ENCODE results near the gene SATL1.

DNA sequence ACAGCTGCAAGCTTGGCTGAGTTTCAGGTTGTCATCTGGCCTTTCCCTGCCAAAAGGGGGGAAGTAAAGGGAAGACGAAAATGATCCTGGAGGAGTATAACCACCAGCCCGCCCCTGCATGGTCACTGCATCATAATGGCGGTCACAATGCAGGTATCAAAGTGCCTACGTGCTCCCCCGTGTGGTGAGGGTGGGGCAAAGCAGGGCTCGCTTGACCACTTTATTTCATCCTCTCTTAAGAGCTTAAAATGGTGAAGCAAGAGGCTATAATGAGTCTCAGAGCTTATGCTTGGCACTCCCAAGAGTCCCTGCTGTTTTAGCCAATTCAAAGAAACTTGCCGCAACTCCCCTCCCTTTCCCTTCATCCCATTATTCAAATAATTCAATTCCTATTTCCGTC is 134.3 kb downstream of the SATL1 start:
- TF ChIP-seq, protein P1, sequence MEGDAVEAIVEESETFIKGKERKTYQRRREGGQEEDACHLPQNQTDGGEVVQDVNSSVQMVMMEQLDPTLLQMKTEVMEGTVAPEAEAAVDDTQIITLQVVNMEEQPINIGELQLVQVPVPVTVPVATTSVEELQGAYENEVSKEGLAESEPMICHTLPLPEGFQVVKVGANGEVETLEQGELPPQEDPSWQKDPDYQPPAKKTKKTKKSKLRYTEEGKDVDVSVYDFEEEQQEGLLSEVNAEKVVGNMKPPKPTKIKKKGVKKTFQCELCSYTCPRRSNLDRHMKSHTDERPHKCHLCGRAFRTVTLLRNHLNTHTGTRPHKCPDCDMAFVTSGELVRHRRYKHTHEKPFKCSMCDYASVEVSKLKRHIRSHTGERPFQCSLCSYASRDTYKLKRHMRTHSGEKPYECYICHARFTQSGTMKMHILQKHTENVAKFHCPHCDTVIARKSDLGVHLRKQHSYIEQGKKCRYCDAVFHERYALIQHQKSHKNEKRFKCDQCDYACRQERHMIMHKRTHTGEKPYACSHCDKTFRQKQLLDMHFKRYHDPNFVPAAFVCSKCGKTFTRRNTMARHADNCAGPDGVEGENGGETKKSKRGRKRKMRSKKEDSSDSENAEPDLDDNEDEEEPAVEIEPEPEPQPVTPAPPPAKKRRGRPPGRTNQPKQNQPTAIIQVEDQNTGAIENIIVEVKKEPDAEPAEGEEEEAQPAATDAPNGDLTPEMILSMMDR (IDR thresholded peaks at IDR 0.05), result no peak
- TF ChIP-seq POLR2A (IDR thresholded peaks at IDR 0.05) (no peak), EP300 (IDR thresholded peaks at IDR 0.05) (no peak)

Data from ovary (tissue), 3 donors.